Measurements from ENCODE around the gene SCYGR1. TPM values are rescaled to one million over a fixed set of nuclear protein-coding genes. Genes with fewer than 3 reads are reported as not detected.

Gene SCYGR1
- total RNA-seq, 1 experiment from 2014 or later: not detected

DNA sequence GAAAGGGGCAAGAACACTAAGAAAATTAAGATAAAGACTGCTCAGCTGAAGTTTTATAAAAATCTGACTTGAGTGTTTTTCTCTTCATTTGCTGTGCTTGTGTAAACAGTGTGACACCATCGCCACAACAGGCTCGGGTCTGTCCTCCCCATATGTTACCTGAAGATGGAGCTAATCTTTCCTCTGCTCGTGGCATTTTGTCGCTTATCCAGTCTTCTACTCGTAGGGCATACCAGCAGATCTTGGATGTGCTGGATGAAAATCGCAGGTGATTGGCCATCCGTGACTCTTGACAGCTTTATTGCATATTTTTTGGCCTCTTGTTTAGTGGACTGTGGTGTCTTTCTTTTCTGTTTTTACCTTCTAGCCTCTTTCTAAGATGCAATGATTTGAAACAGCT, 40.6 kb downstream of the SCYGR1 start:
- Histone ChIP-seq H3K4me3 (ENCODE audit: low read depth in 2 of 2, low read length in 2 of 2) (no peak overlapping the region), H3K9me3 (ENCODE audit: control insufficient read depth, insufficient read depth, low read depth, low read length) (no peaks in the 10 kb centered on the region), H3K27me3 (ENCODE audit: control insufficient read depth, insufficient read depth, low read length) (no peaks in the 10 kb centered on the region), H3K4me1 (ENCODE audit: control insufficient read depth, insufficient read depth, low read length) (no peaks in the 10 kb centered on the region), H3K27ac (ENCODE audit: low read length) (no peak overlapping the region), H3K36me3 (ENCODE audit: control insufficient read depth, insufficient read depth, low read length) (peaks cover 2% of the 10 kb centered on the region; the same call in 1 of the 2 replicates)
- no TSS peak for BruUV-seq (replicated peaks)
- intact Hi-C loops (cut with micrococcal nuclease; ENCODE audit: unreplicated experiment): no loop called here
- in situ Hi-C loops (cut with HindIII; ENCODE audit: low pct_unique_long_range_greater_than_20kb, low sequenced_read_pairs): no loop called here
- POLR2A ChIA-PET: interaction anchor here (0.7 kb wide), 1 partner anchor 132 kb away, joined by 5 read pairs; no protein-coding TSS in a partner anchor
- TF ChIP-seq POLR2AphosphoS5 (IDR thresholded peaks at IDR 0.05; ENCODE audit: low read depth, low read length) (no peak), SIN3A (IDR thresholded peaks at IDR 0.05; ENCODE audit: borderline replicate concordance, insufficient read depth, low read depth, low read length) (no peak), CTCF (IDR thresholded peaks at IDR 0.05) (no peak; the same call in 1 of the 2 replicates), TCF7L2 (IDR thresholded peaks at IDR 0.05; ENCODE audit: low read depth, low read length) (no peak)
- TF ChIP-seq, protein P1, sequence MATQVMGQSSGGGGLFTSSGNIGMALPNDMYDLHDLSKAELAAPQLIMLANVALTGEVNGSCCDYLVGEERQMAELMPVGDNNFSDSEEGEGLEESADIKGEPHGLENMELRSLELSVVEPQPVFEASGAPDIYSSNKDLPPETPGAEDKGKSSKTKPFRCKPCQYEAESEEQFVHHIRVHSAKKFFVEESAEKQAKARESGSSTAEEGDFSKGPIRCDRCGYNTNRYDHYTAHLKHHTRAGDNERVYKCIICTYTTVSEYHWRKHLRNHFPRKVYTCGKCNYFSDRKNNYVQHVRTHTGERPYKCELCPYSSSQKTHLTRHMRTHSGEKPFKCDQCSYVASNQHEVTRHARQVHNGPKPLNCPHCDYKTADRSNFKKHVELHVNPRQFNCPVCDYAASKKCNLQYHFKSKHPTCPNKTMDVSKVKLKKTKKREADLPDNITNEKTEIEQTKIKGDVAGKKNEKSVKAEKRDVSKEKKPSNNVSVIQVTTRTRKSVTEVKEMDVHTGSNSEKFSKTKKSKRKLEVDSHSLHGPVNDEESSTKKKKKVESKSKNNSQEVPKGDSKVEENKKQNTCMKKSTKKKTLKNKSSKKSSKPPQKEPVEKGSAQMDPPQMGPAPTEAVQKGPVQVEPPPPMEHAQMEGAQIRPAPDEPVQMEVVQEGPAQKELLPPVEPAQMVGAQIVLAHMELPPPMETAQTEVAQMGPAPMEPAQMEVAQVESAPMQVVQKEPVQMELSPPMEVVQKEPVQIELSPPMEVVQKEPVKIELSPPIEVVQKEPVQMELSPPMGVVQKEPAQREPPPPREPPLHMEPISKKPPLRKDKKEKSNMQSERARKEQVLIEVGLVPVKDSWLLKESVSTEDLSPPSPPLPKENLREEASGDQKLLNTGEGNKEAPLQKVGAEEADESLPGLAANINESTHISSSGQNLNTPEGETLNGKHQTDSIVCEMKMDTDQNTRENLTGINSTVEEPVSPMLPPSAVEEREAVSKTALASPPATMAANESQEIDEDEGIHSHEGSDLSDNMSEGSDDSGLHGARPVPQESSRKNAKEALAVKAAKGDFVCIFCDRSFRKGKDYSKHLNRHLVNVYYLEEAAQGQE (IDR thresholded peaks at IDR 0.05; ENCODE audit: insufficient read depth in 1 of 2, low read depth in 2 of 2, low read length in 1 of 2): no peak
- CTCF ChIA-PET: no interaction called here
- no peak for ATAC-seq
- no peak for DNase-seq (ENCODE audit: low read depth, low spot score)

GRCh38 chr2:227344231-227344630, 43.5 kb downstream of the SCYGR1 start:
- no peaks in the 10 kb centered on the region for H3K27me3 ChIP-seq (ENCODE audit: control insufficient read depth, insufficient read depth, low read length)
- no TSS peak for BruUV-seq (replicated peaks)
- H3K9me3 ChIP-seq (ENCODE audit: control insufficient read depth, insufficient read depth, low read depth, low read length): no peaks in the 10 kb centered on the region
- no peak overlapping the region for H3K4me3 ChIP-seq (ENCODE audit: low read depth in 2 of 2, low read length in 2 of 2)
- TF ChIP-seq TCF7L2 (IDR thresholded peaks at IDR 0.05; ENCODE audit: low read depth, low read length) (no peak), POLR2AphosphoS5 (IDR thresholded peaks at IDR 0.05; ENCODE audit: low read depth, low read length) (no peak), CTCF (IDR thresholded peaks at IDR 0.05) (no peak), SIN3A (IDR thresholded peaks at IDR 0.05; ENCODE audit: borderline replicate concordance, insufficient read depth, low read depth, low read length) (no peak)
- TF ChIP-seq, protein P1 (IDR thresholded peaks at IDR 0.05; ENCODE audit: insufficient read depth in 1 of 2, low read depth in 2 of 2, low read length in 1 of 2): no peak
- ChIA-PET POLR2A (interaction anchor here (0.6 kb wide), 1 partner anchor 16 kb away, joined by 6 read pairs; no protein-coding TSS in a partner anchor), CTCF (no interaction called here)
- DNase-seq (ENCODE audit: low read depth, low spot score): no peak
- H3K27ac ChIP-seq (ENCODE audit: low read length): no peak overlapping the region
- in situ Hi-C loops (cut with HindIII; ENCODE audit: low pct_unique_long_range_greater_than_20kb, low sequenced_read_pairs) (no loop called here), intact Hi-C loops (cut with micrococcal nuclease; ENCODE audit: unreplicated experiment) (no loop called here)
- H3K36me3 ChIP-seq (ENCODE audit: control insufficient read depth, insufficient read depth, low read length): peaks cover 12% of the 10 kb centered on the region
- no peak for ATAC-seq
- H3K4me1 ChIP-seq (ENCODE audit: control insufficient read depth, insufficient read depth, low read length): no peaks in the 10 kb centered on the region
